Activated CD8-positive, alpha-beta memory T cell treated with anti-CD3 and anti-CD28 coated beads for 36 hours (primary cell): ENCODE results near the gene CLDN4. TPM values are rescaled to one million over a fixed set of nuclear protein-coding genes. Genes with fewer than 3 reads are reported as not detected.

Experiments
- CTCF ChIA-PET: fragments of 350-600 bp; sonication (Branson Sonifier 250); formaldehyde crosslinking; loops from one replicate; lab custom pipeline; 2021; ENCODE audit warnings: antibody characterized with exemption; lab: Charles Lee
- POLR2A ChIA-PET: fragments of 350-600 bp; sonication (Branson Sonifier 250); formaldehyde crosslinking; loops from one replicate; lab custom pipeline; 2021; ENCODE audit warnings: antibody characterized with exemption; lab: Charles Lee
- total RNA-seq, 2 experiments: library from RNA; stranded (reverse); gene quantifications; one replicate each; pipeline ENCODE4 v1.2.3, GENCODE V29; 2021

CLDN4 gene
- total RNA-seq, 2 experiments from 2014 or later, result not detected

GRCh38 chr7:73864981-73865711 is 34.4 kb downstream of the CLDN4 start:
- ChIA-PET POLR2A (no interaction called here), CTCF (interaction anchor here (1.9 kb wide), 1 partner anchor 162 kb away, joined by 5 read pairs; no protein-coding TSS in a partner anchor)

- ChIA-PET CTCF (interaction anchor here (1.9 kb wide), 1 partner anchor 161 kb away, joined by 5 read pairs; no protein-coding TSS in a partner anchor), POLR2A (no interaction called here)
Measured at GRCh38 chr7:73865738-73866445, 35.1 kb downstream of the CLDN4 start.

- ChIA-PET POLR2A (no interaction called here), CTCF (interaction anchor here (1.9 kb wide), 1 partner anchor 161 kb away, joined by 5 read pairs; no protein-coding TSS in a partner anchor)
Measured at GRCh38 chr7:73866446-73866767, 35.6 kb downstream of the CLDN4 start.

- ChIA-PET CTCF (no interaction called here), POLR2A (no interaction called here)
Measured at GRCh38 chr7:73869011-73869798, 38.4 kb downstream of the CLDN4 start.

GRCh38 chr7:73870041-73870492 is 39.3 kb downstream of the CLDN4 start:
- CTCF ChIA-PET, result interaction anchor here (0.6 kb wide), 1 partner anchor 12 kb away, joined by 3 read pairs; no protein-coding TSS in a partner anchor
- POLR2A ChIA-PET, result no interaction called here

GRCh38 chr7:73871163-73872011 is 40.6 kb downstream of the CLDN4 start:
- ChIA-PET POLR2A (no interaction called here), CTCF (no interaction called here)

GRCh38 chr7:73872056-73872908 is 41.5 kb downstream of the CLDN4 start:
- CTCF ChIA-PET, result no interaction called here

GRCh38 chr7:73876361-73876760 is 45.6 kb downstream of the CLDN4 start:
- CTCF ChIA-PET, result no interaction called here
- POLR2A ChIA-PET, result no interaction called here

More at GRCh38 chr7:73872056-73872908, 41.5 kb downstream of the CLDN4 start:
- POLR2A ChIA-PET, result no interaction called here

- ChIA-PET CTCF (no interaction called here), POLR2A (no interaction called here)
Measured at GRCh38 chr7:73876973-73877372, 46.2 kb downstream of the CLDN4 start.

- POLR2A ChIA-PET, result no interaction called here
- CTCF ChIA-PET, result no interaction called here
Measured at GRCh38 chr7:73879977-73880681, 49.3 kb downstream of the CLDN4 start.

GRCh38 chr7:73880755-73881328 is 50.0 kb downstream of the CLDN4 start:
- CTCF ChIA-PET, result no interaction called here

GRCh38 chr7:73881352-73882046 is 50.7 kb downstream of the CLDN4 start:
- ChIA-PET CTCF (interaction anchor here (0.6 kb wide), 1 partner anchor 11 kb away, joined by 3 read pairs; no protein-coding TSS in a partner anchor), POLR2A (no interaction called here)

More at GRCh38 chr7:73880755-73881328, 50.0 kb downstream of the CLDN4 start:
- POLR2A ChIA-PET, result no interaction called here

- ChIA-PET POLR2A (no interaction called here), CTCF (interaction anchor here (0.6 kb wide), 1 partner anchor 12 kb away, joined by 3 read pairs; no protein-coding TSS in a partner anchor)
Measured at GRCh38 chr7:73882047-73882402, 51.2 kb downstream of the CLDN4 start.
